IPS-11a (cell line): ENCODE data around the gene RUNX1.
"Not testable (repeated sequence)": the region's sequence is repeated elsewhere in the genome, so short reads cannot be mapped to it uniquely, and the experiment has no call there.

Experiments used
- H3K4me3 ChIP-seq: one replicate; pipeline ENCODE4 v1.5.1; 2013; ENCODE audit warnings: low read depth, low read length, control low read depth

The RUNX1 gene

GRCh38 chr21:34815831-34816705, 233.0 kb downstream of the RUNX1 start:
- no peak overlapping the region for H3K4me3 ChIP-seq

GRCh38 chr21:34814529-34814951, 234.6 kb downstream of the RUNX1 start:
- no peak overlapping the region for H3K4me3 ChIP-seq

- no peak overlapping the region for H3K4me3 ChIP-seq
Observed at GRCh38 chr21:34813266-34813894, 235.7 kb downstream of the RUNX1 start.

- no peak overlapping the region for H3K4me3 ChIP-seq
Observed at GRCh38 chr21:34812504-34813265, 236.4 kb downstream of the RUNX1 start.

- no peak overlapping the region for H3K4me3 ChIP-seq
Observed at GRCh38 chr21:34811368-34811767, 237.7 kb downstream of the RUNX1 start.

- no peak overlapping the region for H3K4me3 ChIP-seq
Observed at GRCh38 chr21:34810786-34811185, 238.3 kb downstream of the RUNX1 start.

GRCh38 chr21:34809822-34810221, 239.3 kb downstream of the RUNX1 start:
- H3K4me3 ChIP-seq = no peak overlapping the region

- H3K4me3 ChIP-seq = no peak overlapping the region
Observed at GRCh38 chr21:34808569-34809204, 240.4 kb downstream of the RUNX1 start.

GRCh38 chr21:34807881-34808568, 241.1 kb downstream of the RUNX1 start:
- no peak overlapping the region for H3K4me3 ChIP-seq

GRCh38 chr21:34807146-34807880, 241.8 kb downstream of the RUNX1 start:
- no peak overlapping the region for H3K4me3 ChIP-seq

GRCh38 chr21:34806423-34806822, 242.7 kb downstream of the RUNX1 start:
- no peak overlapping the region for H3K4me3 ChIP-seq

- H3K4me3 ChIP-seq = no peak overlapping the region
Observed at GRCh38 chr21:34805157-34805556, 243.9 kb downstream of the RUNX1 start.

GRCh38 chr21:34804584-34804983, 244.5 kb downstream of the RUNX1 start:
- H3K4me3 ChIP-seq = not testable (repeated sequence)

- no peak overlapping the region for H3K4me3 ChIP-seq
Observed at GRCh38 chr21:34803782-34804370, 245.2 kb downstream of the RUNX1 start.

- no peak overlapping the region for H3K4me3 ChIP-seq
Observed at GRCh38 chr21:34802180-34802899, 246.8 kb downstream of the RUNX1 start.

- no peak overlapping the region for H3K4me3 ChIP-seq
Observed at GRCh38 chr21:34801519-34802132, 247.5 kb downstream of the RUNX1 start.

GRCh38 chr21:34800797-34801518, 248.1 kb downstream of the RUNX1 start:
- H3K4me3 ChIP-seq = no peak overlapping the region

GRCh38 chr21:34799092-34799491, 250.0 kb downstream of the RUNX1 start:
- H3K4me3 ChIP-seq = no peak overlapping the region
